Upper lobe of left lung (tissue), 6 donors: ENCODE results near the gene TTC7B. TPM values are rescaled to one million over a fixed set of nuclear protein-coding genes. Genes with fewer than 3 reads are reported as not detected.

Experiments
- ATAC-seq, 2 donors: fragments of 200-7000 bp; cut with Tn5 transposase; one replicate each; pipeline ENCODE4 v1.9.1; 2022; ENCODE audit warnings: mild to moderate bottlenecking in 2 of 2, moderate library complexity in 2 of 2; ENCODE audit not compliant: low FRiP score in 2 of 2
- DNase-seq, 2 donors: peaks; one replicate each; pipeline ENCODE4 v3.0.0-alpha.2; 2019 to 2020
- H3K27ac ChIP-seq, 4 donors: fragments of 200-600 bp; sonication (generic); one replicate each; pipeline ENCODE4 v1.5.1; 2016 to 2019
- H3K27me3 ChIP-seq, 4 donors: fragments of 200-600 bp; sonication (generic); one replicate each; pipeline ENCODE4 v1.5.1; 2017 to 2019
- H3K36me3 ChIP-seq, 4 donors: fragments of 200-600 bp; sonication (generic); one replicate each; pipeline ENCODE4 v1.5.1; 2016 to 2019
- H3K4me1 ChIP-seq, 4 donors: fragments of 200-600 bp; sonication (generic); one replicate each; pipeline ENCODE4 v1.5.1; 2018 to 2019
- H3K4me3 ChIP-seq, 4 donors: fragments of 200-600 bp; sonication (generic); one replicate each; pipeline ENCODE4 v1.5.1; 2017 to 2019; ENCODE audit warnings: mild to moderate bottlenecking in 2 of 4, moderate library complexity in 1 of 4
- H3K9me3 ChIP-seq, 4 donors: fragments of 200-600 bp; sonication (generic); one replicate each; pipeline ENCODE4 v1.5.1; 2018 to 2019
- EP300 ChIP-seq, 4 donors: sonication (generic); formaldehyde crosslinking; IDR thresholded peaks; one replicate each; pipeline ENCODE4 v1.5.1; 2017; ENCODE audit warnings: antibody characterized with exemption in 4 of 4, control low read depth in 2 of 4
- POLR2A ChIP-seq, 4 donors: fragments of 450-650 bp; IDR thresholded peaks; one replicate each; pipeline ENCODE4 v1.5.1; 2016 to 2017; ENCODE audit warnings: antibody characterized with exemption in 4 of 4, mild to moderate bottlenecking in 2 of 4
- POLR2AphosphoS5 ChIP-seq, 2 donors: sonication (generic); formaldehyde crosslinking; IDR thresholded peaks; one replicate each; pipeline ENCODE4 v1.5.1; 2017; ENCODE audit warnings: antibody characterized with exemption in 2 of 2
- WGBS, 2 donors: methylation state at CpG; one replicate each; pipeline ENCODE4 v1.1.5; 2017 to 2018; 5-methylcytosine and 5-hydroxymethylcytosine counted together
- total RNA-seq, 6 donors: library from RNA; depleted of rRNA in 4 of 6; stranded (reverse); fragments of >200 nt in 4 of 6; gene quantifications; one replicate each; pipeline versions ENCODE4 v1.1.0 to v1.2.1, GENCODE V29; 2016 to 2021
- TF ChIP-seq, protein P1 (sequence below), 6 experiments: fragments of 450-650 bp in 4 of 6; fragments of 200-600 bp in 2 of 6; sonication (generic) in 2 of 6; IDR thresholded peaks; one replicate each; pipeline ENCODE4 v1.5.1; 2016 to 2019; ENCODE audit warnings: antibody characterized with exemption in 6 of 6
- donor health status: DM: no; HTN: no; CAD: no; lungs with moderate emphysema.
- donor health status: DM: no; HTN: yes; CAD: no; lungs with severe emphysema.

The TTC7B gene
- total RNA-seq, 6 donors from 2014 or later, result 13.5 to 87.3 (median 37.5) TPM

DNA sequence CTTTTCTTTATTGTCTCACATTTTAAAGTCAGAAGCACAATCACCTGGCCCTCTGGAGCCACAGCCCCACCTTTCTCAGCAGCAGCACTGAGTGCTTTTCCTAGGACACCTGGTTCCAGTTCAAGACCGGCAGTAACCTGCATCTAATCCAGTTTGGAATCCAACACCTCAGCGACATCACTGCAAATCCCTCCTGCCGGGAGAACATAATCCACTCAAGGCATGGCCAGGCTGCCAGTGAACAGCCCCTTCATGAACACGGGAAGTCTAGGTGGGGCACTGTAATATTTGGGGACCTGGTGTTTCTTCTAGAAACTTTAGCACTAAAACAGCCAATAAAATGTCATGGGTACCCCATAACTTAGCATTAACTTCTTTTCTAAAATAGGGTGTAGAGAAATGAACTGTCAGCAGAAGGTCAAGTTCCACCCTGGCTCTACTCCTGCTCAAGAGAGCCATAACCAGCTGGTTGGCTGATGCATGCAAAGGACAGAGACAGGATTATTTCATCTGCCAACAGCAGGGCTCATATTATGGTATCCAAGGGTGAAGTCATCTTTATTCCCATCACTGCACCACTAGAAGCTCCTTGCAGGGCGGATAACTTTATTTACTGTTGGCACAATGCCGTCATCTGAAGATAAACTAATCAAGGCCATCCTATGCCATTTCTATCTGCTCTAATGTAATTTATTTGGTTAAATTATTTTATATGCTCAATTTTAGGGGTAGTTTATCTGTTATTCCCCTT, 76.7 kb downstream of the TTC7B start:
- ATAC-seq, result no peak
- 72 to 74% methylated on average over 6 of the region's 6 CpGs for WGBS, 2 donors
- H3K36me3 ChIP-seq, result no peaks in the 10 kb centered on the region
- no peaks in the 10 kb centered on the region for H3K27me3 ChIP-seq
- H3K4me1 ChIP-seq, result peaks cover 0 to 14% (median 8%) of the 10 kb centered on the region in 4 donors
- peak overlapping the region in 1 of 4 donors; percentile 34 for H3K27ac ChIP-seq
- no peak overlapping the region for H3K4me3 ChIP-seq
- DNase-seq, result no peak
- no peak for TF ChIP-seq EP300 (IDR thresholded peaks at IDR 0.05)
- TF ChIP-seq POLR2A (IDR thresholded peaks at IDR 0.05), result no peak
- no peak for TF ChIP-seq POLR2AphosphoS5 (IDR thresholded peaks at IDR 0.05)
- TF ChIP-seq, protein P1, sequence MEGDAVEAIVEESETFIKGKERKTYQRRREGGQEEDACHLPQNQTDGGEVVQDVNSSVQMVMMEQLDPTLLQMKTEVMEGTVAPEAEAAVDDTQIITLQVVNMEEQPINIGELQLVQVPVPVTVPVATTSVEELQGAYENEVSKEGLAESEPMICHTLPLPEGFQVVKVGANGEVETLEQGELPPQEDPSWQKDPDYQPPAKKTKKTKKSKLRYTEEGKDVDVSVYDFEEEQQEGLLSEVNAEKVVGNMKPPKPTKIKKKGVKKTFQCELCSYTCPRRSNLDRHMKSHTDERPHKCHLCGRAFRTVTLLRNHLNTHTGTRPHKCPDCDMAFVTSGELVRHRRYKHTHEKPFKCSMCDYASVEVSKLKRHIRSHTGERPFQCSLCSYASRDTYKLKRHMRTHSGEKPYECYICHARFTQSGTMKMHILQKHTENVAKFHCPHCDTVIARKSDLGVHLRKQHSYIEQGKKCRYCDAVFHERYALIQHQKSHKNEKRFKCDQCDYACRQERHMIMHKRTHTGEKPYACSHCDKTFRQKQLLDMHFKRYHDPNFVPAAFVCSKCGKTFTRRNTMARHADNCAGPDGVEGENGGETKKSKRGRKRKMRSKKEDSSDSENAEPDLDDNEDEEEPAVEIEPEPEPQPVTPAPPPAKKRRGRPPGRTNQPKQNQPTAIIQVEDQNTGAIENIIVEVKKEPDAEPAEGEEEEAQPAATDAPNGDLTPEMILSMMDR (IDR thresholded peaks at IDR 0.05), result no peak
- H3K9me3 ChIP-seq, result no peaks in the 10 kb centered on the region

GRCh38 chr14:90733139-90733808, 83.0 kb downstream of the TTC7B start:
- WGBS, 2 donors, result 89 to 91% methylated on average over 15 to 16 of the region's 16 CpGs
- Histone ChIP-seq H3K4me3 (no peak overlapping the region), H3K36me3 (peaks cover 0 to 2% (median 0%) of the 10 kb centered on the region in 4 donors), H3K4me1 (peaks cover 0 to 4% (median 0%) of the 10 kb centered on the region in 4 donors), H3K9me3 (no peaks in the 10 kb centered on the region), H3K27me3 (no peaks in the 10 kb centered on the region), H3K27ac (no peak overlapping the region)
- ATAC-seq, result no peak
- TF ChIP-seq POLR2AphosphoS5 (IDR thresholded peaks at IDR 0.05) (no peak), POLR2A (IDR thresholded peaks at IDR 0.05) (no peak), EP300 (IDR thresholded peaks at IDR 0.05) (no peak)
- TF ChIP-seq, protein P1 (IDR thresholded peaks at IDR 0.05), result no peak
- DNase-seq, result no peak

GRCh38 chr14:90732718-90733117, 83.5 kb downstream of the TTC7B start:
- Histone ChIP-seq H3K27ac (peak overlapping the region in 1 of 4 donors; percentile 43), H3K4me1 (peaks cover 0 to 4% (median 0%) of the 10 kb centered on the region in 4 donors), H3K36me3 (peaks cover 0 to 2% (median 0%) of the 10 kb centered on the region in 4 donors), H3K9me3 (no peaks in the 10 kb centered on the region), H3K4me3 (no peak overlapping the region), H3K27me3 (no peaks in the 10 kb centered on the region)
- TF ChIP-seq, protein P1 (IDR thresholded peaks at IDR 0.05), result no peak
- TF ChIP-seq POLR2AphosphoS5 (IDR thresholded peaks at IDR 0.05) (no peak), POLR2A (IDR thresholded peaks at IDR 0.05) (no peak), EP300 (IDR thresholded peaks at IDR 0.05) (no peak)
- ATAC-seq (peak in 1 of 2 donors; percentile 64), DNase-seq (no peak)
- WGBS, 2 donors, result 63 to 77% methylated on average over 7 of the region's 7 CpGs

GRCh38 chr14:90732139-90732538, 84.1 kb downstream of the TTC7B start:
- DNase-seq (peak in 1 of 2 donors; percentile 47), ATAC-seq (peak in 1 of 2 donors; percentile 79)
- TF ChIP-seq POLR2A (IDR thresholded peaks at IDR 0.05), result no peak
- peak in 1 of 2 donors; percentile 10 for TF ChIP-seq POLR2AphosphoS5 (IDR thresholded peaks at IDR 0.05)
- TF ChIP-seq, protein P1 (IDR thresholded peaks at IDR 0.05), result no peak
- Histone ChIP-seq H3K36me3 (peaks cover 0 to 2% (median 0%) of the 10 kb centered on the region in 4 donors), H3K27me3 (no peaks in the 10 kb centered on the region), H3K9me3 (no peaks in the 10 kb centered on the region), H3K4me1 (peaks cover 0 to 4% (median 0%) of the 10 kb centered on the region in 4 donors), H3K27ac (peak overlapping the region in 2 of 4 donors; percentile 39 to 43), H3K4me3 (no peak overlapping the region)
- 60 to 80% methylated on average over 4 of the region's 4 CpGs for WGBS, 2 donors
